Measurements from ENCODE around the gene MRPL4.

MRPL4 gene

DNA sequence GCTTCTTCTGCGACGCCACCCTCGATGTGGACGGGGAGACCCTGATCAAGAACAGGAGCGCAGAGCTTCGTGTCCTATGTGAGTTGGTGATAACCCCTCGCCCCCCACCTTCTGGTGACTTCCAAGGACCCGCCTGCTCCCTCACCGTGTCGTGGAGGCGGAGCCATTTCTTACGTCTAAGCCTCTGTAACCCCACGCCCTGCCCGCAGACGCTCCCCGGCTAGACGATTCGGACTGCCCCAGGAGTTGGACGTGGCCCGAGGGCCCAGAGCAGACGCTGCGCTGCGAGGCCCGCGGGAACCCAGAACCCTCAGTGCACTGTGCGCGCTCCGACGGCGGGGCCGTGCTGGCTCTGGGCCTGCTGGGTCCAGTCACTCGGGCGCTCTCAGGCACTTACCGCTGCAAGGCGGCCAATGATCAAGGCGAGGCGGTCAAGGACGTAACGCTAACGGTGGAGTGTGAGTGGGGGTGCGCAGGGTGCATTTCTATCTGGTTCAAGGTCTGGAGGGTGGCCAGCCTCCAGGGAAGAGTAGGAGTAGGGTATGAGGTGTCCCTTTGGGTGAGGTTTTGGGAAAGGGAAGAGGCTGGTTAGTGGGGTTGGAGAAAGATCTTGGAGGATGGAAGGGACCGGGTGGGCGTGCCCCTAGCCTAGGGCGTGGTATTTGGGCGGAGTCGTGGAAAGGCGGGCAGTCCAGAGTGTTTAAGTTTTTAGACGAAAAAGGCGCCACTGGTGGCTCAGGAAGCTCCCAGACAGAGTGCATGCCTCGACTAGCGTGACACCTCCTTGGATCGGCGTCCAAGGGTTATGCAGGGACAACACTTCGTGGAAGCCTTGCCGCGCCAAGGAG is 41.0 kb downstream of the MRPL4 start:
- H3K4me1 ChIP-seq (ENCODE audit: insufficient read depth, low read length, poor library complexity, severe bottlenecking), result peaks cover 8% of the 10 kb centered on the region
- H3K9ac ChIP-seq (ENCODE audit: low read depth, low read length, poor library complexity, severe bottlenecking), result no peak overlapping the region
- no peaks in the 10 kb centered on the region for H4K20me1 ChIP-seq (ENCODE audit: insufficient read depth, low read length, poor library complexity, severe bottlenecking)
- H3K27me3 ChIP-seq (ENCODE audit: insufficient read depth, low read length, poor library complexity, severe bottlenecking), result no peaks in the 10 kb centered on the region
- H3K4me2 ChIP-seq (ENCODE audit: low read depth, low read length, poor library complexity, severe bottlenecking), result no peak overlapping the region
- H3F3A ChIP-seq (ENCODE audit: low read depth), result no peaks in the 10 kb centered on the region
- TF ChIP-seq, protein P1, sequence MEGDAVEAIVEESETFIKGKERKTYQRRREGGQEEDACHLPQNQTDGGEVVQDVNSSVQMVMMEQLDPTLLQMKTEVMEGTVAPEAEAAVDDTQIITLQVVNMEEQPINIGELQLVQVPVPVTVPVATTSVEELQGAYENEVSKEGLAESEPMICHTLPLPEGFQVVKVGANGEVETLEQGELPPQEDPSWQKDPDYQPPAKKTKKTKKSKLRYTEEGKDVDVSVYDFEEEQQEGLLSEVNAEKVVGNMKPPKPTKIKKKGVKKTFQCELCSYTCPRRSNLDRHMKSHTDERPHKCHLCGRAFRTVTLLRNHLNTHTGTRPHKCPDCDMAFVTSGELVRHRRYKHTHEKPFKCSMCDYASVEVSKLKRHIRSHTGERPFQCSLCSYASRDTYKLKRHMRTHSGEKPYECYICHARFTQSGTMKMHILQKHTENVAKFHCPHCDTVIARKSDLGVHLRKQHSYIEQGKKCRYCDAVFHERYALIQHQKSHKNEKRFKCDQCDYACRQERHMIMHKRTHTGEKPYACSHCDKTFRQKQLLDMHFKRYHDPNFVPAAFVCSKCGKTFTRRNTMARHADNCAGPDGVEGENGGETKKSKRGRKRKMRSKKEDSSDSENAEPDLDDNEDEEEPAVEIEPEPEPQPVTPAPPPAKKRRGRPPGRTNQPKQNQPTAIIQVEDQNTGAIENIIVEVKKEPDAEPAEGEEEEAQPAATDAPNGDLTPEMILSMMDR (conservative IDR thresholded peaks at IDR 0.05; ENCODE audit: low read length), result no peak
- TF ChIP-seq EZH2phosphoT487 (IDR thresholded peaks at IDR 0.05; ENCODE audit: borderline replicate concordance), result no peak
- no peaks in the 10 kb centered on the region for H3K36me3 ChIP-seq (ENCODE audit: insufficient read depth, low read length)
- no peak overlapping the region for H2AFZ ChIP-seq (ENCODE audit: low read length)
- no peak overlapping the region for H3K4me3 ChIP-seq (ENCODE audit: low read length, poor library complexity, severe bottlenecking)
- H3K9me2 ChIP-seq (replicated peaks; ENCODE audit: low read depth, low read length), result no peaks in the 10 kb centered on the region
- no peaks in the 10 kb centered on the region for H3K79me2 ChIP-seq (ENCODE audit: insufficient read depth, low read length)
- H3K9me3 ChIP-seq (ENCODE audit: insufficient read depth, low read depth, low read length), result no peaks in the 10 kb centered on the region

DNA sequence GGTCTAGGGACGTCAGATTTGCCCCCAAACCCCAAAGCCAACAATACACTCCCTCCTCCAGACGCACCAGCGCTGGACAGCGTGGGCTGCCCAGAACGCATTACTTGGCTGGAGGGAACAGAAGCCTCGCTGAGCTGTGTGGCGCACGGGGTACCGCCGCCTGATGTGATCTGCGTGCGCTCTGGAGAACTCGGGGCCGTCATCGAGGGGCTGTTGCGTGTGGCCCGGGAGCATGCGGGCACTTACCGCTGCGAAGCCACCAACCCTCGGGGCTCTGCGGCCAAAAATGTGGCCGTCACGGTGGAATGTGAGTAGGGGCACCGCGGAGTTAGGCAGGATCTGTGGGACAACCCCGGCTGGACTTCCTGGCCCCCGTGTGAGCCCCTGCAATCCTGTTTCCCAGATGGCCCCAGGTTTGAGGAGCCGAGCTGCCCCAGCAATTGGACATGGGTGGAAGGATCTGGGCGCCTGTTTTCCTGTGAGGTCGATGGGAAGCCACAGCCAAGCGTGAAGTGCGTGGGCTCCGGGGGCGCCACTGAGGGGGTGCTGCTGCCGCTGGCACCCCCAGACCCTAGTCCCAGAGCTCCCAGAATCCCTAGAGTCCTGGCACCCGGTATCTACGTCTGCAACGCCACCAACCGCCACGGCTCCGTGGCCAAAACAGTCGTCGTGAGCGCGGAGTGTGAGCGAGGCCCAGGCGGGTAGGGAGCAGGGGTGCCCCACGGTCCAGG is 41.8 kb downstream of the MRPL4 start:
- TF ChIP-seq, protein P1 (conservative IDR thresholded peaks at IDR 0.05; ENCODE audit: low read length), result no peak
- TF ChIP-seq EZH2phosphoT487 (IDR thresholded peaks at IDR 0.05; ENCODE audit: borderline replicate concordance), result no peak
- no peaks in the 10 kb centered on the region for H3K9me3 ChIP-seq (ENCODE audit: insufficient read depth, low read depth, low read length)
- H3K79me2 ChIP-seq (ENCODE audit: insufficient read depth, low read length), result no peaks in the 10 kb centered on the region
- no peak overlapping the region for H3K4me2 ChIP-seq (ENCODE audit: low read depth, low read length, poor library complexity, severe bottlenecking)
- no peaks in the 10 kb centered on the region for H3F3A ChIP-seq (ENCODE audit: low read depth)
- peaks cover 7% of the 10 kb centered on the region for H3K4me1 ChIP-seq (ENCODE audit: insufficient read depth, low read length, poor library complexity, severe bottlenecking)
- H3K36me3 ChIP-seq (ENCODE audit: insufficient read depth, low read length), result no peaks in the 10 kb centered on the region
- H2AFZ ChIP-seq (ENCODE audit: low read length), result no peak overlapping the region
- no peaks in the 10 kb centered on the region for H4K20me1 ChIP-seq (ENCODE audit: insufficient read depth, low read length, poor library complexity, severe bottlenecking)
- H3K27me3 ChIP-seq (ENCODE audit: insufficient read depth, low read length, poor library complexity, severe bottlenecking), result no peaks in the 10 kb centered on the region
- no peaks in the 10 kb centered on the region for H3K9me2 ChIP-seq (replicated peaks; ENCODE audit: low read depth, low read length)
- H3K4me3 ChIP-seq (ENCODE audit: low read length, poor library complexity, severe bottlenecking), result no peak overlapping the region
- H3K9ac ChIP-seq (ENCODE audit: low read depth, low read length, poor library complexity, severe bottlenecking), result no peak overlapping the region

DNA sequence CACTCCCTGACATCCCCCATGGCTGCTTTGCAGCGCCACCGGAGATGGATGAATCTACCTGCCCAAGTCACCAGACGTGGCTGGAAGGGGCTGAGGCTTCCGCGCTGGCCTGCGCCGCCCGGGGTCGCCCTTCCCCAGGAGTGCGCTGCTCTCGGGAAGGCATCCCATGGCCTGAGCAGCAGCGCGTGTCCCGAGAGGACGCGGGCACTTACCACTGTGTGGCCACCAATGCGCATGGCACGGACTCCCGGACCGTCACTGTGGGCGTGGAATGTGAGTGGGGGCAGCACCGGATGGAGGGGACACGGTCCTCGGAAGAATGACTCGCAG is 42.3 kb downstream of the MRPL4 start:
- Histone ChIP-seq H3K79me2 (ENCODE audit: insufficient read depth, low read length) (no peaks in the 10 kb centered on the region), H3K9ac (ENCODE audit: low read depth, low read length, poor library complexity, severe bottlenecking) (no peak overlapping the region), H3K4me3 (ENCODE audit: low read length, poor library complexity, severe bottlenecking) (no peak overlapping the region), H4K20me1 (ENCODE audit: insufficient read depth, low read length, poor library complexity, severe bottlenecking) (no peaks in the 10 kb centered on the region), H3K27me3 (ENCODE audit: insufficient read depth, low read length, poor library complexity, severe bottlenecking) (no peaks in the 10 kb centered on the region), H3F3A (ENCODE audit: low read depth) (no peaks in the 10 kb centered on the region), H3K9me2 (replicated peaks; ENCODE audit: low read depth, low read length) (no peaks in the 10 kb centered on the region), H3K4me1 (ENCODE audit: insufficient read depth, low read length, poor library complexity, severe bottlenecking) (peaks cover 2% of the 10 kb centered on the region), H3K9me3 (ENCODE audit: insufficient read depth, low read depth, low read length) (no peaks in the 10 kb centered on the region), H3K4me2 (ENCODE audit: low read depth, low read length, poor library complexity, severe bottlenecking) (no peak overlapping the region), H3K36me3 (ENCODE audit: insufficient read depth, low read length) (no peaks in the 10 kb centered on the region), H2AFZ (ENCODE audit: low read length) (no peak overlapping the region)
- TF ChIP-seq, protein P1 (conservative IDR thresholded peaks at IDR 0.05; ENCODE audit: low read length), result no peak
- no peak for TF ChIP-seq EZH2phosphoT487 (IDR thresholded peaks at IDR 0.05; ENCODE audit: borderline replicate concordance)
